ENCODE data around the gene EGLN2.

The EGLN2 gene

DNA sequence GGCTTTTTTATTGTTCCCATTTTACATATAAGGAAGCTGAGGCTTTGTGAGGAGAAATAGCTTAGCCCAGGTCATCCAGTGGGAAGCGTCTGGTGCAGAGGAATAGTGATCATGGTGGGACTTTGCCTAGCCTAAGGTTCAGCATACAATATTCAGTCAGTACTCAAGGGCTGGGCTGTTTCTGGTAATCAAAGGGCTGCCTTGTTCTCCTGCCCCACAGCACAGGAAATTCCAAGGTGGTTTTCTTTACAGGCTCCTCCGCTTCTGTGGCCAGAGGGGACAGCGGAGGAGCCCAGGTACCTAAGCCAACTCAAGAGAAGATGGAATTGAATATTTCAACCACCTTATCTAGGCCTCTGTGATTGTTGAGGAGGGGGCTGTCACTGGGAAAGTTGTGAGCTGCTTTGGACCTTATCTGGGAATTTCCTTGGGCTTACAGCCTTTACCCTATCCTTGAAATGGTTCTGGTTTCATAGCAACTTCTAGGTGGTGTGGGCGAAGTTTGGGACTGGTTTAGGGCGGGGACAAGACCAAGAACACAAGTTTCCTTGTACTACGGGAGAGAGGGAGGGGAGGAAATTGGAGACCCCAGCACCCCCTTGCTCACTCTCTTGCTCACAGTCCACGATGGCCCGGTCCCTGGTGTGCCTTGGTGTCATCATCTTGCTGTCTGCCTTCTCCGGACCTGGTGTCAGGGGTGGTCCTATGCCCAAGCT, 23.9 kb upstream of the EGLN2 start, which contains the start of gene MIA:
Gene MIA, plus strand, starts transcription at position 606 of the 716 bp plus-strand sequence. Its CDS starts 22 bp downstream, at position 628.
- TF ChIP-seq TCF12 (IDR thresholded peaks at IDR 0.05; ENCODE audit: low read depth), result no peak
- TF ChIP-seq, protein P1, sequence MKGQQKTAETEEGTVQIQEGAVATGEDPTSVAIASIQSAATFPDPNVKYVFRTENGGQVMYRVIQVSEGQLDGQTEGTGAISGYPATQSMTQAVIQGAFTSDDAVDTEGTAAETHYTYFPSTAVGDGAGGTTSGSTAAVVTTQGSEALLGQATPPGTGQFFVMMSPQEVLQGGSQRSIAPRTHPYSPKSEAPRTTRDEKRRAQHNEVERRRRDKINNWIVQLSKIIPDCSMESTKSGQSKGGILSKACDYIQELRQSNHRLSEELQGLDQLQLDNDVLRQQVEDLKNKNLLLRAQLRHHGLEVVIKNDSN (IDR thresholded peaks at IDR 0.05), result no peak
- TF ChIP-seq NFIC (IDR thresholded peaks at IDR 0.05), result no peak
- TF ChIP-seq ZBTB7A (IDR thresholded peaks at IDR 0.05; ENCODE audit: low read depth), result no peak
- no peak for TF ChIP-seq RAD21 (IDR thresholded peaks at IDR 0.05; ENCODE audit: low read depth)
- no peak for TF ChIP-seq CREB1 (IDR thresholded peaks at IDR 0.05; ENCODE audit: low read depth)
- no peak for TF ChIP-seq CEBPB (IDR thresholded peaks at IDR 0.05)

DNA sequence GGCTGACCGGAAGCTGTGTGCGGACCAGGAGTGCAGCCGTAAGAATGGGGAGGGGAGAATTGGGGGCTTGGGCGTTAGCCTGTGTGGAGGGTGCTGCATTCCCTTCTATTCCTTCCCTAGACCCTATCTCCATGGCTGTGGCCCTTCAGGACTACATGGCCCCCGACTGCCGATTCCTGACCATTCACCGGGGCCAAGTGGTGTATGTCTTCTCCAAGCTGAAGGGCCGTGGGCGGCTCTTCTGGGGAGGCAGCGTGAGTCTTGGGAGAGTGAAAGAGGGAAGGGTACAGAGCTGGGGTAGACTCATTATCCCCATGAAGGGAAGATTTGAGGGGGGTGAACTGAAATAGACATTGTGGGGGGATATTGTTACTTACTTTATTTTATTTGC, 23.4 kb upstream of the EGLN2 start:
- TF ChIP-seq ZBTB7A (IDR thresholded peaks at IDR 0.05; ENCODE audit: low read depth), result no peak
- no peak for TF ChIP-seq NFIC (IDR thresholded peaks at IDR 0.05)
- TF ChIP-seq YY1 (IDR thresholded peaks at IDR 0.05; ENCODE audit: low read depth), result no peak
- TF ChIP-seq TEAD4 (IDR thresholded peaks at IDR 0.05), result no peak
- no peak for TF ChIP-seq TCF12 (IDR thresholded peaks at IDR 0.05; ENCODE audit: low read depth)
- TF ChIP-seq CEBPB (IDR thresholded peaks at IDR 0.05), result no peak

DNA sequence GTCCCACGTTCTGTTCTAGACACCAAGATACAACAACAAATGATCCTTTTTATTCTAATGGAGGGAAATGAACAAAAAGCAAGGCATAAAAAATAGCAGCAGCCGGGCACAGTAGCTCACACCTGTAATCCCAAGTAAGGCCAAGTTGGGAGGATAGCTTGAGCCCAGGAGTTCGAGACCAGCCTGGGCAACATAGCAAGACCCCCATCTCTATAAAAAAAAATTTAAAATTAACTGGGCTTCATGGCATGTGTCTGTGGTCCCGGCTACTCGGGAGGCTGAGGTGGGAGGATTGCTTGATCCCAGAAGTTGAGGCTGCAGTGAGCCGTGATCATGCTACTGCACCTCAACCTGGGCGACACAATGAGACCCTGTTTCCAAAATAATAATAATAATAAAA, 22.6 kb upstream of the EGLN2 start:
- TF ChIP-seq TEAD4 (IDR thresholded peaks at IDR 0.05), result no peak
- no peak for TF ChIP-seq TCF12 (IDR thresholded peaks at IDR 0.05; ENCODE audit: low read depth)

DNA sequence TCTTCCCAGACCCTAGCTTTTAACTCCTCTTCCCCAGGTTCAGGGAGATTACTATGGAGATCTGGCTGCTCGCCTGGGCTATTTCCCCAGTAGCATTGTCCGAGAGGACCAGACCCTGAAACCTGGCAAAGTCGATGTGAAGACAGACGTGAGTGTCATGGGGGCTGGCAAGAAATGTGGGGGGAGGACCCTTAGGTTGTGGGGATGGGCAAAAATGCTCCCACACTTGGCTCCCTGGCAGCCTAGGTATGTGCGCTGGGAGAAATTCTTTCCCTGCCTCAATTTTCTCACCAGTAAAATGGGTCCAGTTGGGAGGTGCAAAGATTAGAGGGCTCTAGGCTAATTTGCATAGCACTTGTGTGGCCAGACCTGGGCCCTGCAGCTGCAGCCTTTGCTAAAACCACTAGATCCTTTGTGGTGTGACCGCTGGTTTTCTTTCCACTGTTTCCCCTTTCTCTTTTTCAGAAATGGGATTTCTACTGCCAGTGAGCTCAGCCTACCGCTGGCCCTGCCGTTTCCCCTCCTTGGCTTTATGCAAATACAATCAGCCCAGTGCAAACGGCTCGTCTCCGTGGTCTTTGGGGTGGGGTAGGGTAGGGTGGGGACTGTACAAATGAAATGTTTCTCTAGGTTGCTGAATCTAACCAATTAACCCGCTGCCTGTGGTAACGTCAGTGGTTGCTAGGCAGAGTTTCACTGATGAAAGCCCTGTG, 21.9 kb upstream of the EGLN2 start:
- no peak for TF ChIP-seq YY1 (IDR thresholded peaks at IDR 0.05; ENCODE audit: low read depth)
- no peak for TF ChIP-seq TCF12 (IDR thresholded peaks at IDR 0.05; ENCODE audit: low read depth)
- TF ChIP-seq RAD21 (IDR thresholded peaks at IDR 0.05; ENCODE audit: low read depth), result no peak
- TF ChIP-seq CREB1 (IDR thresholded peaks at IDR 0.05; ENCODE audit: low read depth), result peak; percentile 91
- peak; percentile 69; the same call in 1 of the 2 replicates for TF ChIP-seq ZBTB7A (IDR thresholded peaks at IDR 0.05; ENCODE audit: low read depth)

DNA sequence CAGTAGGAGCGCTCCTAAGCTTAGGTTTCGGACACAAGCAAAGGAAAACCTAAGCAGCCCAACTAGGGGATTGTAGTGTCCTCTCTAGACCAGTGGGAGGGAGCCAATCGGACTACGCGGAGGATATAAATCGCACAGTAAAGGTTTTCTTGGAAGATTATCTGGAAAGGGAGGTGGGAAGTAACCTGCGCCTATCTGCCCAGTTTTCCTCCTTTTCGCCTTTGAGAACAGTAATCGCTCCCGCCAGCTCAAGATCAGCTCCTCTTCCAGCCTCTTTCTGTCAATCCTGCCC, 21.4 kb upstream of the EGLN2 start:
- TF ChIP-seq EGR1 (IDR thresholded peaks at IDR 0.05) (no peak), CREB1 (IDR thresholded peaks at IDR 0.05; ENCODE audit: low read depth) (no peak; the same call in 1 of the 2 replicates), ZBTB7A (IDR thresholded peaks at IDR 0.05; ENCODE audit: low read depth) (peak; percentile 15; the same call in 1 of the 2 replicates)

DNA sequence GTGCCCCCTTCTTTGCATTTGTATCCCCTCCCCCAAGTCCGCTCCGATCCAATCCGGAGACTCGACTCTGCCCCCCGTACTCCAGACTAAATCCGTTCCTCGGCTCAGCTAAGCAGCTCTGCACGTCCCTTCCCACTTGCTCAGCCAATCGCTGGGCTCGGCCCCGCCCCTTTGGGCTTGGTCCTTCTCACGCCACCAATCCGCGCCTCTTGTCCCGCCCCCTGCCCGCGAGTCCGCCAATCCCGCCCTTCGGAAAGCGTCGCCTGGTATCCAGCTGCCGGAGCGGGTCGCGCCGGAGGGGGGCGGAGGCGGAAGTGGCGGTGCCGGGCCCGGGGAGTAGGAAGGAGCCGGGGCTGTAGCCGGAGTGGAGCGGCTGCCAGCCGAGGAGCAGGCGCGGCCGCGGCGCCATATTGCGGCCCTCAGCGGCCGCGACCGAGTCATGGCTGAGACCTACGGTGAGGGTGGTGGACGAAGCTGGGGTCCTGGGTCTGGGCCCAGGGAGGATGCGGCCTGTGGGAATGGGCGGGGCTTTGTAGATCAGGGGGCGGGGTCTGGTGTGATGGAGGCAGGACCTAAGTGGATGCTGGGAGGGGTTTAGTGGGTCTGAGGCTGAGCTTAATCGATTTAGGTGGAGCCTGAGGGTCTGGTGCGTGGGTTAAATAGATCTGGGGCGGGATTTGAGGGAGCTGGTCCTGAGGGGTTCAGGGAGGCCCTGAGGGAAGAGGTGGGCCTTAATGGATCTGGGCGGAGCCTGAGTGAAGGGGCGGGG, 20.9 kb upstream of the EGLN2 start, which contains the start of gene RAB4B:
Gene RAB4B, plus strand, starts transcription at position 311 of the 769 bp plus-strand sequence. Its CDS starts 129 bp downstream, at position 440.
- TF ChIP-seq TAF1 (IDR thresholded peaks at IDR 0.05; ENCODE audit: low read depth) (peak; percentile 63; the same call in 1 of the 2 replicates), CEBPB (IDR thresholded peaks at IDR 0.05) (no peak), RAD21 (IDR thresholded peaks at IDR 0.05; ENCODE audit: low read depth) (no peak), TEAD4 (IDR thresholded peaks at IDR 0.05) (peak; percentile 5; the same call in 1 of the 2 replicates), CREB1 (IDR thresholded peaks at IDR 0.05; ENCODE audit: low read depth) (peak; percentile 15), EP300 (IDR thresholded peaks at IDR 0.05; ENCODE audit: borderline replicate concordance) (no peak), TCF12 (IDR thresholded peaks at IDR 0.05; ENCODE audit: low read depth) (no peak; the same call in 1 of the 2 replicates), ZBTB7A (IDR thresholded peaks at IDR 0.05; ENCODE audit: low read depth) (no peak), NFIC (IDR thresholded peaks at IDR 0.05) (no peak), FOXM1 (IDR thresholded peaks at IDR 0.05; ENCODE audit: borderline replicate concordance, low read depth) (no peak), YY1 (IDR thresholded peaks at IDR 0.05; ENCODE audit: low read depth) (peak; percentile 80), EGR1 (IDR thresholded peaks at IDR 0.05) (0 out of 2 replicates have a peak, but pooled peaks have one; percentile 13)
- TF ChIP-seq, protein P2, sequence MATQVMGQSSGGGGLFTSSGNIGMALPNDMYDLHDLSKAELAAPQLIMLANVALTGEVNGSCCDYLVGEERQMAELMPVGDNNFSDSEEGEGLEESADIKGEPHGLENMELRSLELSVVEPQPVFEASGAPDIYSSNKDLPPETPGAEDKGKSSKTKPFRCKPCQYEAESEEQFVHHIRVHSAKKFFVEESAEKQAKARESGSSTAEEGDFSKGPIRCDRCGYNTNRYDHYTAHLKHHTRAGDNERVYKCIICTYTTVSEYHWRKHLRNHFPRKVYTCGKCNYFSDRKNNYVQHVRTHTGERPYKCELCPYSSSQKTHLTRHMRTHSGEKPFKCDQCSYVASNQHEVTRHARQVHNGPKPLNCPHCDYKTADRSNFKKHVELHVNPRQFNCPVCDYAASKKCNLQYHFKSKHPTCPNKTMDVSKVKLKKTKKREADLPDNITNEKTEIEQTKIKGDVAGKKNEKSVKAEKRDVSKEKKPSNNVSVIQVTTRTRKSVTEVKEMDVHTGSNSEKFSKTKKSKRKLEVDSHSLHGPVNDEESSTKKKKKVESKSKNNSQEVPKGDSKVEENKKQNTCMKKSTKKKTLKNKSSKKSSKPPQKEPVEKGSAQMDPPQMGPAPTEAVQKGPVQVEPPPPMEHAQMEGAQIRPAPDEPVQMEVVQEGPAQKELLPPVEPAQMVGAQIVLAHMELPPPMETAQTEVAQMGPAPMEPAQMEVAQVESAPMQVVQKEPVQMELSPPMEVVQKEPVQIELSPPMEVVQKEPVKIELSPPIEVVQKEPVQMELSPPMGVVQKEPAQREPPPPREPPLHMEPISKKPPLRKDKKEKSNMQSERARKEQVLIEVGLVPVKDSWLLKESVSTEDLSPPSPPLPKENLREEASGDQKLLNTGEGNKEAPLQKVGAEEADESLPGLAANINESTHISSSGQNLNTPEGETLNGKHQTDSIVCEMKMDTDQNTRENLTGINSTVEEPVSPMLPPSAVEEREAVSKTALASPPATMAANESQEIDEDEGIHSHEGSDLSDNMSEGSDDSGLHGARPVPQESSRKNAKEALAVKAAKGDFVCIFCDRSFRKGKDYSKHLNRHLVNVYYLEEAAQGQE (IDR thresholded peaks at IDR 0.05; ENCODE audit: low read depth), result no peak
- TF ChIP-seq, protein P3, sequence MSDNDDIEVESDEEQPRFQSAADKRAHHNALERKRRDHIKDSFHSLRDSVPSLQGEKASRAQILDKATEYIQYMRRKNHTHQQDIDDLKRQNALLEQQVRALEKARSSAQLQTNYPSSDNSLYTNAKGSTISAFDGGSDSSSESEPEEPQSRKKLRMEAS (IDR thresholded peaks at IDR 0.05), result peak; percentile 38; the same call in 1 of the 2 replicates
- TF ChIP-seq, protein P1 (IDR thresholded peaks at IDR 0.05), result peak; percentile 46; the same call in 1 of the 2 replicates

DNA sequence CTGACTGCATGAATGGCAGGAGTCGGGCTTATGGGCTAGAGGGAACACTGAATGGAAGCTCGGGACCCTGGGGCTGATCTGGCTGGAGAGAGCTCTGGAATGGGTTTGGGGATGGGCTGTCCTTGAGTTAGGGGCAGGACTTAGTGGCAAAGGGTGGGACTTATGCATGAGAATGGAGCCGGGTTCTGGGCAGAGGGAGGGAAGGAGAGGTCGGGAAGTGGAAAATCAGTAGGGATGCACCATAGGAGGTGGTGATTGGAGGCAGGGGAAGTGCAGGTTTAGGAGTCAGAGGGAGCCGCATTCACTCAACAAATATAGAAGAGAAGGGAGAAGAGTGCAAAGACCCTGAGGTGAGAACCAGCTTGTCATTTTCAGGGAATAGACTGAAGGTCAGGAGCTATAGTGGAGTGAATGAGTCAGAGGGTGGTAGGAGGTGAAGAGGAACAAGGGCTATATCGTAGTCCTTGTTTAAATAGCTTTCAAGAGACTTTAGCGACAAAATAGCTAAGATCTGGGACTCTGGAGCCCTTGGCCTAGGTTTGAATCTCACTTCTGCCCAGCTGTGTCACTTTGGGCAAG, 20.2 kb upstream of the EGLN2 start:
- TF ChIP-seq EP300 (IDR thresholded peaks at IDR 0.05; ENCODE audit: borderline replicate concordance) (no peak), TCF12 (IDR thresholded peaks at IDR 0.05; ENCODE audit: low read depth) (no peak), YY1 (IDR thresholded peaks at IDR 0.05; ENCODE audit: low read depth) (no peak), CREB1 (IDR thresholded peaks at IDR 0.05; ENCODE audit: low read depth) (no peak), RAD21 (IDR thresholded peaks at IDR 0.05; ENCODE audit: low read depth) (no peak), FOXM1 (IDR thresholded peaks at IDR 0.05; ENCODE audit: borderline replicate concordance, low read depth) (no peak), TAF1 (IDR thresholded peaks at IDR 0.05; ENCODE audit: low read depth) (no peak), CEBPB (IDR thresholded peaks at IDR 0.05) (no peak), TEAD4 (IDR thresholded peaks at IDR 0.05) (no peak), EGR1 (IDR thresholded peaks at IDR 0.05) (no peak), NFIC (IDR thresholded peaks at IDR 0.05) (no peak), ZBTB7A (IDR thresholded peaks at IDR 0.05; ENCODE audit: low read depth) (no peak)
- TF ChIP-seq, protein P3 (IDR thresholded peaks at IDR 0.05), result no peak
- TF ChIP-seq, protein P1 (IDR thresholded peaks at IDR 0.05), result no peak
- TF ChIP-seq, protein P2 (IDR thresholded peaks at IDR 0.05; ENCODE audit: low read depth), result no peak

All from Ishikawa (cell line).